Progenitor cell of endocrine pancreas (in vitro differentiated cells): ENCODE measurements around the gene FREM1. TPM values are rescaled to one million over a fixed set of nuclear protein-coding genes. Genes with fewer than 3 reads are reported as not detected.

Source experiments
- DNase-seq: peaks from one replicate; pipeline ENCODE4 v3.0.0; 2021; ENCODE audit warnings: low spot score; ENCODE audit not compliant: unreplicated experiment
- H3K27ac Mint-ChIP-seq: 2 replicates; pipeline ENCODE4 v1.8.0; 2021; ENCODE audit warnings: mild to moderate bottlenecking, moderate library complexity, mixed read lengths
- H3K27me3 Mint-ChIP-seq: 2 replicates; pipeline ENCODE4 v1.8.0; 2021; ENCODE audit warnings: mixed read lengths
- H3K36me3 Mint-ChIP-seq: 2 replicates; pipeline ENCODE4 v1.8.0; 2022; ENCODE audit warnings: mixed read lengths; ENCODE audit not compliant: insufficient read depth
- H3K4me1 Mint-ChIP-seq: 2 replicates; pipeline ENCODE4 v1.8.0; 2021; ENCODE audit warnings: low read depth, mixed read lengths
- H3K4me3 Mint-ChIP-seq: 2 replicates; pipeline ENCODE4 v1.8.0; 2021; ENCODE audit warnings: low read depth, mild to moderate bottlenecking, moderate library complexity, mixed read lengths
- H3K9me3 Mint-ChIP-seq: 2 replicates; pipeline ENCODE4 v1.8.0; 2021; ENCODE audit warnings: low read depth, mixed read lengths
- CTCF ChIP-seq: fragments of 200-600 bp; sonication (generic); IDR thresholded peaks from one replicate; pipeline ENCODE4 v1.5.0; 2021; ENCODE audit warnings: antibody characterized with exemption, mild to moderate bottlenecking; ENCODE audit not compliant: unreplicated experiment
- total RNA-seq: library from RNA; stranded (reverse); gene quantifications from 2 replicates; pipeline ENCODE4 v1.2.1, GENCODE V29; 2021

The FREM1 gene
- total RNA-seq, 1 donor from 2014 or later, result 11.4 TPM

GRCh38 chr9:14935964-14936363 lies 25.7 kb upstream of the FREM1 start:
- Mint-ChIP-seq H3K27ac (no peak overlapping the region), H3K4me3 (no peak overlapping the region), H3K27me3 (no peaks in the 10 kb centered on the region), H3K9me3 (no peaks in the 10 kb centered on the region), H3K36me3 (no peaks in the 10 kb centered on the region), H3K4me1 (no peaks in the 10 kb centered on the region)
- no peak for DNase-seq
- TF ChIP-seq CTCF, result no peak

GRCh38 chr9:14935106-14935751 lies 25.0 kb upstream of the FREM1 start:
- no peaks in the 10 kb centered on the region for H3K4me1 Mint-ChIP-seq
- no peak overlapping the region for H3K27ac Mint-ChIP-seq
- no peaks in the 10 kb centered on the region for H3K36me3 Mint-ChIP-seq
- no peak overlapping the region for H3K4me3 Mint-ChIP-seq
- no peak for TF ChIP-seq CTCF
- DNase-seq, result no peak
- no peaks in the 10 kb centered on the region for H3K9me3 Mint-ChIP-seq
- H3K27me3 Mint-ChIP-seq, result no peaks in the 10 kb centered on the region

- Mint-ChIP-seq H3K4me3 (no peak overlapping the region), H3K4me1 (no peaks in the 10 kb centered on the region), H3K27ac (no peak overlapping the region), H3K9me3 (no peaks in the 10 kb centered on the region), H3K36me3 (no peaks in the 10 kb centered on the region), H3K27me3 (no peaks in the 10 kb centered on the region)
- DNase-seq, result no peak
- no peak for TF ChIP-seq CTCF
Measured at GRCh38 chr9:14932641-14933040, 22.4 kb upstream of the FREM1 start.

GRCh38 chr9:14932231-14932630 lies 22.0 kb upstream of the FREM1 start:
- no peak for TF ChIP-seq CTCF
- no peaks in the 10 kb centered on the region for H3K36me3 Mint-ChIP-seq
- peaks cover 3% of the 10 kb centered on the region for H3K4me1 Mint-ChIP-seq
- H3K27me3 Mint-ChIP-seq, result no peaks in the 10 kb centered on the region
- H3K4me3 Mint-ChIP-seq, result no peak overlapping the region
- no peaks in the 10 kb centered on the region for H3K9me3 Mint-ChIP-seq
- no peak for DNase-seq
- no peak overlapping the region for H3K27ac Mint-ChIP-seq

- Mint-ChIP-seq H3K27me3 (no peaks in the 10 kb centered on the region), H3K9me3 (no peaks in the 10 kb centered on the region), H3K4me3 (no peak overlapping the region), H3K4me1 (peaks cover 9% of the 10 kb centered on the region), H3K36me3 (no peaks in the 10 kb centered on the region), H3K27ac (no peak overlapping the region)
- no peak for DNase-seq
- no peak for TF ChIP-seq CTCF
Measured at GRCh38 chr9:14926941-14927624, 16.9 kb upstream of the FREM1 start.
